GM21528 (cell line): ENCODE data around the gene GGT1.
"Not testable (repeated sequence)": the region's sequence is repeated elsewhere in the genome, so short reads cannot be mapped to it uniquely, and the experiment has no call there.

Experiments used
- ATAC-seq: cut with Tn5 transposase; IDR thresholded peaks from one replicate; pipeline ENCODE4 v1.9.1; 2021; ENCODE audit warnings: mild to moderate bottlenecking, moderate library complexity; ENCODE audit not compliant: unreplicated experiment, low FRiP score

The GGT1 gene

DNA sequence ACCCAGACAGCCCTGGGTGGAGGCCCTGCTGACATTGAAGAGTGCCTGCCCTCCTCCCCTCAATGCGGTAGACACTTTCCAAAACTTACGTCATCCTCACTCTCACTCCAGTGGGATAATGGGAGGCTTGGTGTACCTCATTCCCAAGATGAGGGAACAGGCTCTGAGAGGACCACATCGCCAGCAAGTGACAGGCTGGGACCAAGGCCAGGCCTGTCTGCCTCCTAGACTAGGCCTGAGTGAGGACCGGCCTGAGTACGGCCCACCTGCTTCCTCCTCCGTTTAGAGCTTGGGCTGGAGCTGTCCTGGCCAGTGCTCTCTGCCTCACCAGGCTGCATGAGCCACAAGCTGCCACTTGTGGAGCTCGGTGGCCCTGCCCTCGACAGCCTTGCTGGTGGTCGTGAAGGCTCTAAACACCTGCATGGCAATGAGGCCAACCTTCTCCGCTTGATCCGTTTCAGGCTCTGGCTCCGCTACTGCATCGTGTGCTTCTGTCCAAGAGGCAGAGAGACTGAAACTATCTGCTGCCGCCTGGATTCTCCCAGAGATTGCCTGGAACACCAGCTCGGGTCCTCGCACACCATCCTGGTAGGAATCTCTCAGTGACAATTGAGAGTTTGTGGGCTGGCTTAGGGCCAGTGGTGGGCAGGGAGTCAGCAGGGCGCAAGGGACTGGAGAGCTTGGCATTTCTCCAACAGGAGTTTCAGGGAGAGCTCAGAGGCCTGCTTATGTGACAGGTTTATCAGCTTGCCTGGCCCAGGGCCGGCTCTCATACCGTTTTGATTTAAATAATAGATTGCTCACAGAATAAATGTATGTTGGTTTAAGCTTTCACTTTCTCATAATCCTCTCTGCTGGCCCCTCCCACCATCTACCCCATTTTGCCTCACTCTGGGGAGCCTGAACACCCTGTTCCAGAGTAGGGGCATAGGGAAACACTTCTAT is 19.5 kb upstream of the GGT1 start:
- no peak for ATAC-seq

DNA sequence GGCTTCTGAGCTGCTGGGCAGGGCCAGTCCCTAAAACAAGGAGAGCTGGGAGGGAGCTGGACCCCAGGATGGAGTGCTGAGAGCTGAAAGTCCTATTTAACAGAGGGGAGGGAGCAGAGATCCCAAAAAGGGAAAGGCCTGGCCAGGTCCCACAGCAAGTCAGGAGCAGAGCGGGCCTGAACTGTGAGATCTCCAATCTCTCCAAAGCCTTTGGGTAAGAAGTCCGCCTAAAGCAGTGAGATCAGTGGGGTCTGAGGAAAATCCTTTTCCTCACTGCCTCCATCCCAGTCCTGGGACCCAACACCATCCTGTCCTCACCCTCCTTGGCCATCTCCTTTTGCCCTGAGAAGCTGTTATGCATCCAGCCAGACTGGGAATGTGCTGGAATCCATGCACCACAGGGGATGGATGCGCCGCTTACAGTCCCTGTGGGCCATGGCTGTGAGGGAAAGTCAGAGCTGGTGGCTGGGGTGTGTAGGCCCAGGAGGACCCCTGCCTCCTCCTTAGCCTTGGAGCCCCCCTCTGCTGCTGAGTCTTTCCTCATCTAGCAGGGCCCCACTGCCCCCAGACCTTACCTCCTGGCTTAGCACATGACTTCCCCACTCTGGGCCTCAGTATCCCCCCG is 18.7 kb upstream of the GGT1 start:
- ATAC-seq, result no peak

DNA sequence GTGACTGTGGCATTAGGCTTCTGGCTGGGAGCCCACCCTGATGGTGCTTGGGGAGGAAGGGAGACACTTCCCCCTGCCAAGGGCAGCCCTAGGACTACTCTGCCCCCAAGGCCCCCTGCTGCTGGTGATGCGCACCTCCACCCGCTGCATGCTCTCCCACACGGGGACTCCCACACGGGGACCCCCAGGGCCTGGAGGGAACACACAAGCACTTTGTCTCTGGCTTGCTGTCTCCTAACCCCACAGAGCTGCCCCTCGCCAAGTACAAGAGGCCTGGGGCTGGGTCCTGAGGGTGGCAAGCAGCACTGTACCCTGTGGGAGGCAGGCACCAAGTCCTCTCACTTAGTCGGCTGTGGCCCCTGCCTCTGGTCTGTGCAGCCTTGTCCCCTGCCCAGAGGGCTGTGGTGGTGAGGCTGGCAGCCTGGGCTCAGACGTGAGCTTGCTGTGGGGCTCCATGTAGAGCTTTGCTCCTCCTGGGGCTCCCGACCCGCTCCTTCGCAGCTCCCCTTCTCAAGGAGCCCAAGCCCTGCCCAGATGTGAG is 18.1 kb upstream of the GGT1 start:
- no peak for ATAC-seq

DNA sequence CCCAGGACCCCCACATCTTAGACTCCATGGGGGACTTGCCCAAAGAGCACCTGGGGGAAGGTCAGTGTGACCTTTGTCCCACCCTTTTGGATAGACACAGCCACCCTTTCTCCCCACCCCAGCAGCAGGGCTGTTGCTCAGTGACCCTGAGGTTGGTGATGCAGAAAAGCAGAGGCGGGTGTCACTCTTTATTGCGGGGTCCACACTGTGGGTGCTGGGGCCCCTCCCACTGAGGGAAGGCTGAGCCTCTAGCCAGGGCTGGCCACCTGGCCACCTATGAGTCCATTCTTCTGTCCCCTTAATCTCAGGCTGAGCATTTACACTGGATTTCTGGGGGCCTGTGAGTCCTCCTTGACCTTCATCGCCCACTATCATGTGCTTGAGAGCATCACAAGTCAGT is 17.5 kb upstream of the GGT1 start:
- ATAC-seq, result no peak

DNA sequence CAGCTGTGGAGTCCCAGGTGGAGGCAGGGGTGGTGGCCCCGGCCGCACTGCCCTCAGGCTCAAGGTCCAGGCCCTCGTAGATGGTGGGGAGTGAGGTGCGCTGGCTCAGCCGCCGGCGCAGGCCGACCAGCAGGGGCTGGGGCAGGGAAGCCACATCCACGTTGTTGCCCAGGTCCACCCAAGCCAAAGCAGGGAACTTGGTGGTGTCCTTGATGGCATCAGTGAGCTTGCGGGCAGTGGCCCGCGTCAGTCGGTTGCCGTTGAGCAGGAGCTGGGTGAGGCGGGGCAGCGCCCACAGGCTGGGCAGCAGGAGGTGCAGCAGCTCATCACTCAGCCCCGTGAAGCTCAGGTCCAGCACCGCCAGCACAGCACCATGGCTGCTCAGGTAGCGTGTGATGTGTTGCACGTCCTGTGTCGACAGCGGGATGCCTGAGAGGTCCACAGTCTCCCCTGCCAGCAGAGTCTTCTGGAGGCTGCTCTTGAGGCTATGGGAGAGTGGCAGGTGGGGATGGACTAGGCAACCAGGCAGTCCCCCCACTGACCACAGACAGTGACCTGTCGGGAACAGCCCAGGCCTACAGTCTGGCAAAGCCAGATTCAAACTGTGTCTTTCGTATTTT is 17.0 kb upstream of the GGT1 start:
- no peak for ATAC-seq

- ATAC-seq, result no peak
These were observed 15.7 kb upstream of the GGT1 start for GRCh38 chr22:24587251-24587650.

DNA sequence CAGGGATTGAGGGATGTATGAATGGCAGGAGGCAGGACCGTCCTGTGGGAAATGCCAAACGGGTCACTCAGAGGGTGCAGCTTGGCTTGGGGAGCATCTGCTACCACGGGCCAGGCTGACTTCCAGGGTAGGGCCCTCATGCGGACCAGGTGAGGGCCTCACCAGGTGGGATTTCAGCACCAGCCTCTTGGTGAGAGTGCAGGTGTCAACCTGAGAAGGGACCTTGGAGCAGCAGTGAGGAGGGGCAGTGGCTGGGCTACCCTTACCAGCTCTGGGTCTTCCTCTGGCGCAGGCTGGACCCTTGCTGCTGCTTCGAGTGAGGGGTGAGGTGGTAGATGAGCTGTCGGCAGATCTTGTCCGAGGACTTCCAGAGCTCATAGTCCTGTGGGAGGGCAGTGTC is 15.0 kb upstream of the GGT1 start:
- no peak for ATAC-seq

GRCh38 chr22:24588381-24588756 is 14.6 kb upstream of the GGT1 start:
- no peak for ATAC-seq

GRCh38 chr22:24588757-24589481 is 14.1 kb upstream of the GGT1 start:
- ATAC-seq, result no peak

DNA sequence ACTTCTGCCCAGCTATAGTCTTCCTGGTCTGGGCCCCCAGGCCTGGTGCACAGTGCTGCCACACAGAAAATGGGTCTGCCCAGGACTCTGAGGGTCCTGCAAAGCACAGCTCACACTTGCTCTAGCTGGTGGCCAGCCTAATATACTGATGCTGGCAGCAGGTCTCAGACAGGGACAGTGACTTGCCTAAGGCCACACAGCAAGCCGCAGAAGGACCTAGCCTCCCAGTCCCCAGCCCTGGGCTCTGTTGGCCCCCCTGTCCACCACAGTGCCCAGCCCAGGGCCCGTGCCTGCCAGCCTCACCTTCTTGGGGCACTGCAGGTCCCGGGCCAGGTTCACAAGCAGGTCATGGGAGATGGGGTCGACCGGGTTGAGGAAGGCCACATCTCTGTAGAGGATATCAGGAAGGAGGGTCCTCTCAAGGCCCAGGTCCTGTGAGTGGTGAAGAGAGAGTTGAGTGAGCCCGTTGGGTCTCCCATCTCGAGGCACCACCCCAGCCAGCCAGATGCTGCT is 13.4 kb upstream of the GGT1 start:
- ATAC-seq, result no peak

DNA sequence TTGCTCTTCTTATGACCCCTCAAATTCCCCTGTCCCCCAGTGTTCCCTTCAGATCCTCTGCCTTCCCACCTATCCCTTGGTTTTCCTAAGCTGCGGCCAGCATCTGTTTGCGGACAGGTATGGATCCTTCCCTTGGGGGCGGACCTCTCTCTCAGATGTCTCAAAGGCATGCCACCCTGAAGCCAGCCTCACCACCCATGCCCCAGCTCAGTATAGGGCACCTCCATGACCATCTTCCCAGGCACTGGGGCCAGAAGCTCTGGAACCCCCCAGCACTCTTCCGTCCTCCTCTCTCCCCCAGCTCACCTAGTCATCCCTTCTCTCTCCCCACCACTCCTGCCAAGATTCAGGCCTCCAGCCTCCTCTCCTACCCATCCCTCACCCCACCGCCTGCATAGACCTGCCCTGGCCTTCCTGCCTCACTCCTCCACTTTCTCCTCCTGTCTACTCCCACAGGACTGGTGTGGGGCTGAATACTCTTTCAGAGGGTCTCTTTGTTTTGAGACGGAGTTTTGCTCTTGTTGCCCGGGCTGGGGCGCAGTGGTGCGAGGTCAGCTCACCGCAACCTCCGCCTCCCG is 12.3 kb upstream of the GGT1 start:
- ATAC-seq, result no peak

DNA sequence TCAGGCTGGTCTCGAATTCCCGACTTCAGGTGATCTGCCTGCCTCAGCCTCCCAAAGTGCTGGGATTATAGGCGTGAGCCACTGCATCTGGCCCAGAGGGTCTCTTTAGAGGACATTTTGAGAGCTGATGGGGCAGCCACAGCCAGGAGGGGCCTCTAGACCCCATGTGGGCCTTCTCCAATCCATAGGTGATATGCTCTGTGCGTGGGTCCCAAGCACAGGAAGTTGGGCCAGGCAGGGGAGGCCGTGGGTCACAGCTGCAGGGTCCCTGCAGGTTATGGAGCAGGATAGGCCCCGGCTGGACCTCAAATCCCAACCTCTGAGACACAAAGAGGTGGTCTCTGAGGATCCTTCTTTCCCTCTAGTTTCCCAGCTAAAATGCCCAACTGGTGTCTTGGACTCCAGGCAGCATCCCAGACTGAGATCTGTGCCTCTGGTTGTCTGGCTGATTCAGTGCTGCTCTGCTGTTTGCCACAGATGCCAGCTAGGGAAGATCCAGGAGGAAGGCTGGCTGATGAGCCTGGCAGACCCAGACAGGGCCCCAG is 11.6 kb upstream of the GGT1 start:
- no peak for ATAC-seq

- ATAC-seq, result no peak
These were observed 10.7 kb upstream of the GGT1 start for GRCh38 chr22:24592058-24592850.

- no peak for ATAC-seq
These were observed 10.0 kb upstream of the GGT1 start, which contains the start of gene LRRC75B for GRCh38 chr22:24592851-24593558. TSS of gene LRRC75B (minus strand) at chr22:24593073. CDS start at chr22:24593039, 34 bp downstream.

DNA sequence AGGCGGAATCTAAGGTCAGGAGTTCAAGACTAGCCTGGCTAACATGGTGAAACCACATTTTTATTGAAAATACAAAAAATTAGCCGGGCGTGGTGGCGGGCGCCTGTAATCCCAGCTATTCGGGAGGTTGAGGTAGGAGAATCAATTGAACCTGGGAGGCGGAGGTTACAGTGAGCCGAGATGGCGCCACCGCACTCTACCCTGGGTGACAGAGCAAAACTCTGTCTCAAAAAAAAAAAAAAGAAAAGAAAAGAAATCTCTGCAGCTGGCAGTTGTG is 9.5 kb upstream of the GGT1 start:
- not testable (repeated sequence) for ATAC-seq

GRCh38 chr22:24593836-24594568 is 9.0 kb upstream of the GGT1 start:
- ATAC-seq, result no peak

DNA sequence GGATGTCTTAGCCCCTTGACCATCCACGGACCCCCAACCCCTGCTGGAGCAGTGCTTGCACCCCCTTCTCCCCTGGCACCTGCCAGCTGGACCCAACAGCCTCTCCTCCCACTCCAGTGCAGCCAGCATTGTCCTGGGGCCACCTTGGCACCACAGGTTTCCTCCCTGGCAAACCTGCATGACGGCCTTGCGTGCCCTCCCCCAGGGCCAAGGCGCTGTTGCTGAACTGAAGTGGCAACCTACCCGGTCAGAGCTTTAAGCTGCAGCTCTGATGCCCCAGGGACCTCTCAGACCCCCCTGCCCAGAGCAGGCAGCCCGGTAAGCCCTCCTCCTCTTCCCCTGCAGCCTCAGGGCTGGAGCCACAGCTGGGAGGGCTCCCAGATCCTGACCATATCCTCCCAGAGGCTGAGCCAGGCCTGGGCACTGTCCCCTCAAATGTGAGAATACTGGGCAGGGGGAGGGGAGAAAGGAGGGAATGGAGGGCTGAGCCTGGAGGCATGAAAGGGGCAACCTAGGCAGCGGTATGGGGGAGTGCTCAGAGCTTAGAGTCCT is 8.3 kb upstream of the GGT1 start:
- ATAC-seq, result no peak

- no peak for ATAC-seq
These were observed 7.8 kb upstream of the GGT1 start for GRCh38 chr22:24595228-24595627.
